Measurements from ENCODE around the gene SPOCK1.

DNA sequence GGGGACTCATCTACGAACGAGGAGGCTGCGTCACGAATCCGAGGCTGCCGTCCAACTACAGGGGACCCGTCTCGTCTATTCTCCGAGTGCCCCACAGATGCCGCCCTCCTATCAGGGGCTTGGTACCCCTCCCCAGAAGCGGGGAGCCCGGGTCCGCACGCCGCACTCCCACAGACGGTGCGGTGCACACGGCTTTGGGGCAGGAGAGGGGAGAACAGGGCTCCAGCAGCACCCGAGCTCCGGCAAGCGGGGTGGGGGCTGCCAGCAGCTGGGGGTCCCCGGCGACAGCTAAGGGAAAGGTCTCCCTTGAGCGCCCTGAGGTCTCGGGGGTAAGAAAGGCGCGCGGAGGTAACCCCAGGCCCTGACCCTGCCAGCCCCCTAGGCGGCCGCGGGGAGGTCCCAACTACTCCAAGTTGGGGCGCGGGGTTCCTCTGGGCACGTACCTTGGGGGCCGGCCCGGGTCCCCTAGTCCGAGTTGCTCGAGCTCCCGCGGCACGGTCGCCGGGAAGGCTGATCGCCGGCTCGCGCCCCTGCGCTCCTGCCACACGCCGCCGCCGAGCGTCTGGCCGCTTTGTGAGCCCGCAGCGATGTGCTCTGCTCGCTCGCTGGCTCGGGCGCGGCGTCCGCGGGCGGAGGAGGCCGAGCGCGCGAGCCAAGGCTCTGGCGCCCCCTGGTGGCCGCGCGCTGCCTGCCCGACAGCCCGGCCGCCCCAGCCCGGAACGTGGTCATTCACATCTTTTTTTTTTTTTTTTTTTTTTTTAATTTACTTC, at the start of gene SPOCK1:
- TF ChIP-seq EZH2 (IDR thresholded peaks at IDR 0.05; ENCODE audit: insufficient read depth, poor library complexity, severe bottlenecking): no peak
- TF ChIP-seq EZH2phosphoT487 (IDR thresholded peaks at IDR 0.05; ENCODE audit: insufficient read depth, low read depth): no peak
